ENCODE measurements around the gene ETFRF1. TPM values are rescaled to one million over a fixed set of nuclear protein-coding genes. Genes with fewer than 3 reads are reported as not detected.

Gene ETFRF1
- total and polyA plus RNA-seq, 2 experiments from 2014 or later, result 35.2 to 48.3 TPM

GRCh38 chr12:25189656-25190055 is 5.4 kb upstream of the ETFRF1 start:
- TF ChIP-seq, protein P1, sequence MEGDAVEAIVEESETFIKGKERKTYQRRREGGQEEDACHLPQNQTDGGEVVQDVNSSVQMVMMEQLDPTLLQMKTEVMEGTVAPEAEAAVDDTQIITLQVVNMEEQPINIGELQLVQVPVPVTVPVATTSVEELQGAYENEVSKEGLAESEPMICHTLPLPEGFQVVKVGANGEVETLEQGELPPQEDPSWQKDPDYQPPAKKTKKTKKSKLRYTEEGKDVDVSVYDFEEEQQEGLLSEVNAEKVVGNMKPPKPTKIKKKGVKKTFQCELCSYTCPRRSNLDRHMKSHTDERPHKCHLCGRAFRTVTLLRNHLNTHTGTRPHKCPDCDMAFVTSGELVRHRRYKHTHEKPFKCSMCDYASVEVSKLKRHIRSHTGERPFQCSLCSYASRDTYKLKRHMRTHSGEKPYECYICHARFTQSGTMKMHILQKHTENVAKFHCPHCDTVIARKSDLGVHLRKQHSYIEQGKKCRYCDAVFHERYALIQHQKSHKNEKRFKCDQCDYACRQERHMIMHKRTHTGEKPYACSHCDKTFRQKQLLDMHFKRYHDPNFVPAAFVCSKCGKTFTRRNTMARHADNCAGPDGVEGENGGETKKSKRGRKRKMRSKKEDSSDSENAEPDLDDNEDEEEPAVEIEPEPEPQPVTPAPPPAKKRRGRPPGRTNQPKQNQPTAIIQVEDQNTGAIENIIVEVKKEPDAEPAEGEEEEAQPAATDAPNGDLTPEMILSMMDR (IDR thresholded peaks at IDR 0.05; ENCODE audit: poor library complexity), result no peak
- TF ChIP-seq EZH2 (IDR thresholded peaks at IDR 0.05; ENCODE audit: borderline replicate concordance) (no peak), EZH2phosphoT487 (IDR thresholded peaks at IDR 0.05; ENCODE audit: low read depth, severe bottlenecking, unreplicated experiment) (no peak)
- no peaks in the 10 kb centered on the region for H3K9me2 ChIP-seq (replicated peaks; ENCODE audit: insufficient read depth)
- no peaks in the 10 kb centered on the region for H4K20me1 ChIP-seq (ENCODE audit: insufficient read depth, poor library complexity, severe bottlenecking)
- no peak overlapping the region for H3K4me3 ChIP-seq
- no peak overlapping the region for H3K27ac ChIP-seq
- no peaks in the 10 kb centered on the region for H3K27me3 ChIP-seq
- H3K4me1 ChIP-seq (ENCODE audit: insufficient read depth), result no peaks in the 10 kb centered on the region
- H3K9me3 ChIP-seq (ENCODE audit: low read depth), result no peaks in the 10 kb centered on the region
- no peak for DNase-seq (ENCODE audit: low spot score)
- H3K4me2 ChIP-seq, result no peak overlapping the region
- no peaks in the 10 kb centered on the region for H3K36me3 ChIP-seq (replicated peaks; ENCODE audit: insufficient read depth, low read depth)
- H3K79me2 ChIP-seq, result no peaks in the 10 kb centered on the region
- H2AFZ ChIP-seq, result no peak overlapping the region

DNA sequence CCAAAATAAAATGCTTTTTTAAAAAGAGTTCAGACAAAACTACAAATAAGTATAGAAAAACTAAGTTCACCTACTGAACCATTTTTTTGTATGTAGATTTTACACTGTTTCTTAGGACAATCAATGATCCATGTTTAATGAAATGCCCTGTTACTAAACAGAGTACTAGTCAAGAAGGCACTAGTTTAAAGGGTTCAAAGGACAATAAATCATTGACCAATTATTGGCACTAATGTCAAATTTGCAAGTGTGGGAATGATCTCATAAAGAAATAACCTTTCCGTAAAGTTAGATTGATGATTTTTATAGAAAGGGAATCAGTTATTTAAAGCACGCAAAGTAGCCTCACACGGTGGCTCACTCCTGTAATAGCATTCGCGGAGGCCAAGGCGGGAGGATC is 4.2 kb upstream of the ETFRF1 start:
- Histone ChIP-seq H3K9me2 (replicated peaks; ENCODE audit: insufficient read depth) (no peaks in the 10 kb centered on the region), H3K36me3 (replicated peaks; ENCODE audit: insufficient read depth, low read depth) (no peaks in the 10 kb centered on the region), H3K4me3 (no peak overlapping the region), H3K79me2 (no peaks in the 10 kb centered on the region), H2AFZ (no peak overlapping the region), H3K9me3 (ENCODE audit: low read depth) (no peaks in the 10 kb centered on the region), H3K4me2 (no peak overlapping the region), H3K27me3 (no peaks in the 10 kb centered on the region), H3K4me1 (ENCODE audit: insufficient read depth) (peaks cover under 1% of the 10 kb centered on the region), H3K27ac (no peak overlapping the region), H4K20me1 (ENCODE audit: insufficient read depth, poor library complexity, severe bottlenecking) (no peaks in the 10 kb centered on the region)
- TF ChIP-seq EZH2 (IDR thresholded peaks at IDR 0.05; ENCODE audit: borderline replicate concordance) (no peak), EZH2phosphoT487 (IDR thresholded peaks at IDR 0.05; ENCODE audit: low read depth, severe bottlenecking, unreplicated experiment) (no peak)
- TF ChIP-seq, protein P1 (IDR thresholded peaks at IDR 0.05; ENCODE audit: poor library complexity), result no peak
- 83% methylated on average over 6 of the region's 6 CpGs for WGBS (ENCODE audit: low lambda C conversion rate, missing lambda C conversion rate)
- no peak for DNase-seq (ENCODE audit: low spot score)

GRCh38 chr12:25194214-25194613 is 823 bp upstream of the ETFRF1 start:
- H3K79me2 ChIP-seq, result peaks cover 19% of the 10 kb centered on the region
- peak overlapping the region; percentile 85 for H3K4me2 ChIP-seq
- TF ChIP-seq EZH2phosphoT487 (IDR thresholded peaks at IDR 0.05; ENCODE audit: low read depth, severe bottlenecking, unreplicated experiment) (no peak), EZH2 (IDR thresholded peaks at IDR 0.05; ENCODE audit: borderline replicate concordance) (no peak)
- TF ChIP-seq, protein P1 (IDR thresholded peaks at IDR 0.05; ENCODE audit: poor library complexity), result no peak
- H4K20me1 ChIP-seq (ENCODE audit: insufficient read depth, poor library complexity, severe bottlenecking), result no peaks in the 10 kb centered on the region
- 48% methylated on average over 1 of the region's 1 CpG for WGBS (ENCODE audit: low lambda C conversion rate, missing lambda C conversion rate)
- H3K4me1 ChIP-seq (ENCODE audit: insufficient read depth), result peaks cover 9% of the 10 kb centered on the region
- no peaks in the 10 kb centered on the region for H3K36me3 ChIP-seq (replicated peaks; ENCODE audit: insufficient read depth, low read depth)
- H3K4me3 ChIP-seq, result peak overlapping the region; percentile 40
- no peak for DNase-seq (ENCODE audit: low spot score)
- H3K9me3 ChIP-seq (ENCODE audit: low read depth), result no peaks in the 10 kb centered on the region
- H3K9me2 ChIP-seq (replicated peaks; ENCODE audit: insufficient read depth), result no peaks in the 10 kb centered on the region
- no peaks in the 10 kb centered on the region for H3K27me3 ChIP-seq
- peak overlapping the region; percentile 73 for H2AFZ ChIP-seq
- H3K27ac ChIP-seq, result peak overlapping the region; percentile 42

- peak overlapping the region; percentile 42 for H3K27ac ChIP-seq
- H3K9me3 ChIP-seq (ENCODE audit: low read depth), result no peaks in the 10 kb centered on the region
- H3K79me2 ChIP-seq, result peaks cover 19% of the 10 kb centered on the region
- H4K20me1 ChIP-seq (ENCODE audit: insufficient read depth, poor library complexity, severe bottlenecking), result no peaks in the 10 kb centered on the region
- TF ChIP-seq EZH2 (IDR thresholded peaks at IDR 0.05; ENCODE audit: borderline replicate concordance), result no peak
- TF ChIP-seq, protein P1 (IDR thresholded peaks at IDR 0.05; ENCODE audit: poor library complexity), result no peak
- TF ChIP-seq EZH2phosphoT487 (IDR thresholded peaks at IDR 0.05; ENCODE audit: low read depth, severe bottlenecking, unreplicated experiment), result no peak
- DNase-seq (ENCODE audit: low spot score), result no peak
- H3K27me3 ChIP-seq, result no peaks in the 10 kb centered on the region
- H3K4me3 ChIP-seq, result peak overlapping the region; percentile 40
- no peaks in the 10 kb centered on the region for H3K9me2 ChIP-seq (replicated peaks; ENCODE audit: insufficient read depth)
- peak overlapping the region; percentile 85 for H3K4me2 ChIP-seq
- peak overlapping the region; percentile 73 for H2AFZ ChIP-seq
- H3K36me3 ChIP-seq (replicated peaks; ENCODE audit: insufficient read depth, low read depth), result no peaks in the 10 kb centered on the region
- 14% methylated on average over 11 of the region's 11 CpGs for WGBS (ENCODE audit: low lambda C conversion rate, missing lambda C conversion rate)
- H3K4me1 ChIP-seq (ENCODE audit: insufficient read depth), result peaks cover 9% of the 10 kb centered on the region
Measured at GRCh38 chr12:25194722-25195055, 348 bp upstream of the ETFRF1 start.

Measured in hepatocyte (in vitro differentiated cells).